GM23248 (cell line): ENCODE results near the gene CRTAC1. TPM values are rescaled to one million over a fixed set of nuclear protein-coding genes. Genes with fewer than 3 reads are reported as not detected.
A peak's percentile ranks its signal among the peaks of the same experiment; 100 is the strongest.

ENCODE experiments used
- DNase-seq: peaks from one replicate; pipeline ENCODE4 v3.0.0-alpha.2; 2015
- H2AFZ ChIP-seq: fragments of 200-600 bp; sonication (generic); 2 replicates; pipeline ENCODE4 v1.6.1; 2016; ENCODE audit warnings: antibody characterized with exemption
- H3F3A ChIP-seq: fragments of 200-600 bp; sonication (generic); 2 replicates; pipeline ENCODE4 v1.6.1; 2016; ENCODE audit warnings: mild to moderate bottlenecking, antibody characterized with exemption, mixed run types; ENCODE audit not compliant: insufficient read depth
- H3K27ac ChIP-seq: fragments of 200-600 bp; sonication (generic); 2 replicates; pipeline ENCODE4 v1.5.1; 2016; ENCODE audit warnings: mild to moderate bottlenecking
- H3K27me3 ChIP-seq: fragments of 200-600 bp; sonication (generic); replicated peaks from 2 replicates; pipeline ENCODE4 v1.6.1; 2016; ENCODE audit warnings: mild to moderate bottlenecking; ENCODE audit not compliant: insufficient read depth
- H3K36me3 ChIP-seq: fragments of 200-600 bp; sonication (generic); 2 replicates; pipeline ENCODE4 v1.6.1; 2016; ENCODE audit warnings: low read depth, mild to moderate bottlenecking
- H3K4me1 ChIP-seq: fragments of 200-600 bp; sonication (generic); 2 replicates; pipeline ENCODE4 v1.6.1; 2016; ENCODE audit warnings: mild to moderate bottlenecking; ENCODE audit not compliant: insufficient read depth
- H3K4me2 ChIP-seq: fragments of 200-600 bp; sonication (generic); one replicate; pipeline ENCODE4 v1.6.1; 2016; ENCODE audit warnings: mild to moderate bottlenecking; ENCODE audit not compliant: unreplicated experiment
- H3K4me3 ChIP-seq: fragments of 200-600 bp; sonication (generic); 2 replicates; pipeline ENCODE4 v1.5.1; 2016; ENCODE audit warnings: mild to moderate bottlenecking
- H3K79me2 ChIP-seq: fragments of 200-600 bp; sonication (generic); 2 replicates; pipeline ENCODE4 v1.6.1; 2016; ENCODE audit warnings: mild to moderate bottlenecking; ENCODE audit not compliant: insufficient read depth
- H3K9ac ChIP-seq: fragments of 200-600 bp; sonication (generic); 2 replicates; pipeline ENCODE4 v1.6.1; 2016; ENCODE audit warnings: mild to moderate bottlenecking
- H3K9me2 ChIP-seq: fragments of 200-600 bp; sonication (generic); 2 replicates; pipeline ENCODE4 v1.6.1; 2016; ENCODE audit warnings: mixed run types, mild to moderate bottlenecking, moderate library complexity; ENCODE audit not compliant: insufficient read depth
- H3K9me3 ChIP-seq: fragments of 200-600 bp; sonication (generic); one replicate; pipeline ENCODE4 v1.6.1; 2017; ENCODE audit warnings: low read depth
- H4K20me1 ChIP-seq: fragments of 200-600 bp; sonication (generic); 2 replicates; pipeline ENCODE4 v1.6.0; 2016; ENCODE audit not compliant: insufficient read depth
- EZH2 ChIP-seq: fragments of 200-600 bp; sonication (generic); IDR thresholded peaks from 2 replicates; pipeline ENCODE4 v1.6.1; 2018; ENCODE audit warnings: antibody characterized with exemption, mild to moderate bottlenecking; ENCODE audit not compliant: insufficient read depth, poor library complexity, severe bottlenecking
- EZH2phosphoT487 ChIP-seq: fragments of 200-600 bp; sonication (generic); IDR thresholded peaks from 2 replicates; pipeline ENCODE4 v1.6.1; 2018; ENCODE audit warnings: antibody characterized with exemption, moderate library complexity, mild to moderate bottlenecking, low read depth; ENCODE audit not compliant: insufficient read depth
- WGBS, 2 experiments: methylation state at CpG; one replicate each; pipeline ENCODE4 v1.1.6; 2015 to 2017; ENCODE audit warnings: low lambda C conversion rate in 2 of 2, low coverage in 1 of 2; ENCODE audit errors: missing lambda C conversion rate in 2 of 2; 5-methylcytosine and 5-hydroxymethylcytosine counted together
- in situ Hi-C: fragments of 300-500 bp; cut with MboI; formaldehyde crosslinking; loops from 2 replicates; pipeline ENCODE4 v1.15.0; 2020
- polyA plus RNA-seq: library from polyadenylated mRNA; unstranded; fragments of >200 nt; fragmentation: Nextera tagmentation; extraction: Ambion mirVana; gene quantifications from 2 replicates; pipeline ENCODE4 v1.2.1, GENCODE V29; 2016
- total RNA-seq: library from RNA; depleted of rRNA; stranded (reverse); fragments of >200 nt; shearing (Covaris generic); gene quantifications from 2 replicates; pipeline ENCODE4 v1.2.3, GENCODE V29; 2014

Gene CRTAC1
- total and polyA plus RNA-seq, 2 experiments from 2014 or later: not detected

DNA sequence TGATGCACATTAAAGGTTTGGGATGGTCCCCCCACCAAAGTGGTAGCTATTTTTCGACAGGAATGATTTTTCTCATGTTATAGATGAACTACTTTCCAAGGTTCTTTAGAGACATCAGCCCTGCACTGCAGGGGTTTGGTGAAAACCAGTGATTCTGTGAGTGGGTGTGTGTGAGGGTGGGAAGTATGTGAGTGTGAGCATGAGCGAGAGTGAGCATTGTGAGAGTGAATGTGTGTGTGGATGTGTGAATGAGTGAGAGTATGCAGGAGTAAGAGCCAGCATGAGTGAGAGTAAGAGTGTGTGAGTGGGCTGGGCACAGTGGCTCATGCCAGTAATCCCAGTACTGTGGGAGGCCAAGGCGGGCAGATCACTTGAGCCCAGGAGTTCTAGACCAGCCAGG lies 105.7 kb downstream of the CRTAC1 start:
- H3K27me3 ChIP-seq: peaks cover 28% of the 10 kb centered on the region
- in situ Hi-C loops: no loop called here

DNA sequence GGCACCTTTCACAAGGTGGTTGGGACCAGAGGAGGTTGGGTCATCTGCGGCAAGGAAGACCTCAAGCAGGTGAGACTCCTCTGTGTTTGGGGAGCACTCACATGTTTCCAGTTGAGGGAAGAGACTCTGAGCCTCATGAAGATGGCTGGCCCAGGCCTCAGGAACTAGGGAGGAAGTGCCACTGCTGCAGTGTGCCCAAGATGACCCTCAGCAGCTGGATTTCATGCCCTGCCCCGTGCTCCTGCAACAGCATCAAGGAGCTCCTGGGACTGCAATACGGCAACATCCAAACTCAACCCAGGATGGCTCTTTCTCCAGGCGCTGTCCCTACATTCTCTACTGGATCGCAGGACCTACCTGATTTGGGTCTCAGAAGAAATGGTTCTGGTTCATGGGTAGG lies 106.9 kb downstream of the CRTAC1 start:
- H3K27ac ChIP-seq: no peak overlapping the region
- no peak overlapping the region for H2AFZ ChIP-seq
- H3K27me3 ChIP-seq: peaks cover 26% of the 10 kb centered on the region
- no peaks in the 10 kb centered on the region for H3K9me2 ChIP-seq
- no peaks in the 10 kb centered on the region for H3K36me3 ChIP-seq
- no peak overlapping the region for H3K4me2 ChIP-seq
- DNase-seq: no peak
- no peaks in the 10 kb centered on the region for H3F3A ChIP-seq
- in situ Hi-C loops: no loop called here
- H3K79me2 ChIP-seq: no peaks in the 10 kb centered on the region
- H3K9ac ChIP-seq: no peak overlapping the region
- no peak overlapping the region for H3K4me3 ChIP-seq
- H4K20me1 ChIP-seq: no peaks in the 10 kb centered on the region
- TF ChIP-seq EZH2: no peak
- TF ChIP-seq EZH2phosphoT487: no peak
- no peaks in the 10 kb centered on the region for H3K4me1 ChIP-seq
- no peaks in the 10 kb centered on the region for H3K9me3 ChIP-seq
- 64 to 66% methylated on average over 5 of the region's 5 CpGs for WGBS, 2 experiments

More for the DNA sequence above, 105.7 kb downstream of the CRTAC1 start:
- no peak overlapping the region for H3K4me3 ChIP-seq
- no peaks in the 10 kb centered on the region for H3K79me2 ChIP-seq
- TF ChIP-seq EZH2phosphoT487 (no peak), EZH2 (no peak)
- H3K9me3 ChIP-seq: no peaks in the 10 kb centered on the region
- no peak overlapping the region for H3K4me2 ChIP-seq
- WGBS, 2 experiments: 35 to 49% methylated on average over 3 of the region's 3 CpGs
- H3F3A ChIP-seq: no peaks in the 10 kb centered on the region
- H3K9me2 ChIP-seq: no peaks in the 10 kb centered on the region
- no peak overlapping the region for H2AFZ ChIP-seq
- H3K36me3 ChIP-seq: no peaks in the 10 kb centered on the region
- no peaks in the 10 kb centered on the region for H4K20me1 ChIP-seq
- H3K4me1 ChIP-seq: no peaks in the 10 kb centered on the region
- DNase-seq: no peak
- H3K9ac ChIP-seq: no peak overlapping the region
- H3K27ac ChIP-seq: no peak overlapping the region

DNA sequence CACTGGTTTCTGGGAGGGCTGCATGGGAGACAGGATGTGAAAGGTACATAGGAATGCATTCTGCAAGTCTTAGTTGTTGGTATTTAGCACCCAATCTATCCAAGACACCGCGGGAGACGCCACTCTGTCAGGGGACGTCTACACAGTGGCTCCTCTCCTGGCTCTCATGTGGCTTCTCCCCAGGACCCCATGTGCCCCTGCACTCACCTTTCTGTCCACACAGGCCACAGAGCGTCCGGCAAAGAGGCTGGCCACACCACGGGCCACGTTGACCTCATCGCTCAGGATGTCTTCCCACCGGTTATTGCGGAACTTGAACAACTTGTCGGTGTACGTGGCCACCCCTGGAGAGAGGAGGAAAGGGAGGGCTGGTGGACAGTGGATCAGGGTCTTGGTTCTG lies 107.4 kb downstream of the CRTAC1 start:
- H3K9me2 ChIP-seq: no peaks in the 10 kb centered on the region
- no peak overlapping the region for H3K4me3 ChIP-seq
- no peaks in the 10 kb centered on the region for H4K20me1 ChIP-seq
- in situ Hi-C loops: no loop called here
- TF ChIP-seq EZH2 (no peak), EZH2phosphoT487 (no peak)
- H3K27me3 ChIP-seq: peaks cover 29% of the 10 kb centered on the region
- H3K9ac ChIP-seq: no peak overlapping the region
- H3K9me3 ChIP-seq: no peaks in the 10 kb centered on the region
- no peaks in the 10 kb centered on the region for H3K36me3 ChIP-seq
- no peak for DNase-seq
- no peak overlapping the region for H2AFZ ChIP-seq
- H3K4me2 ChIP-seq: no peak overlapping the region
- H3K4me1 ChIP-seq: no peaks in the 10 kb centered on the region
- 85 to 90% methylated on average over 13 of the region's 13 CpGs for WGBS, 2 experiments
- no peaks in the 10 kb centered on the region for H3F3A ChIP-seq
- no peaks in the 10 kb centered on the region for H3K79me2 ChIP-seq
- no peak overlapping the region for H3K27ac ChIP-seq

DNA sequence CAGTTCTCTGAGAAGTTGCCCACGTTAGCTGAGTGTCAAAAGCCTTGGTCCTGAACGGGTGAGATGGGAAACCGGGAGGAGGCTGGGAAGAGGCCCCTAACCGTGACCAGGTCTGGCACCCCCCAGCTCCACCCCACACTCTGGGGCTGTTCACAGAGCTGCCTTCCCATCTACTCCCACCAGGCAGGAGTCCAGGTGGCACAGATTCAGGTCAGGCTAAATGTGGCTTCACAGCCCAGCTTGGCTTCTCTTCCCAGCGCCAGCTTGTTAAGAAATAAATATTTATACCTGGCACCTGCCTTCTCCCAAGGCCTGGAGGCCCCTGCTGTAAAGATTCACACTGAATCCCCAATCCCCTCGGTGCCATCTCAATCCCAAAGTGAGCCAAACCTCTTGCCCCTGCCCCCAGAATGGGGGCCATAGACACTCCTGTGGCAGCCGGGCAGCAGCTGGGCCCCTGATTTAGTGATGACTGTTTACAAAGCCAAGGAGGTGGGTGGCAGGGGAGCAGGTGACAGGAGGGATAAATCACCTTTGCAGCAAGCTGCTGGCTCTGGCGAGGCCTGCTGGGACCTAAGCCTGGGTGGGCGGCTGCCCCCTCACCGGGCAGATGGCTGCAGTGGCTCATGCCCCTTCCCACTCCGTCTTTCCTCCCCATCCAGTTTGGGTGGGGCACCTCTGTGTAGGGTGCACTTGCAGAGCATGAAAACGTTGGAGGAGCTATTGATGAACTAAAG lies 108.2 kb downstream of the CRTAC1 start:
- Histone ChIP-seq H3F3A (no peaks in the 10 kb centered on the region), H3K9ac (no peak overlapping the region), H3K27me3 (peaks cover 32% of the 10 kb centered on the region), H2AFZ (no peak overlapping the region), H3K4me1 (no peaks in the 10 kb centered on the region), H3K27ac (no peak overlapping the region), H4K20me1 (no peaks in the 10 kb centered on the region), H3K79me2 (no peaks in the 10 kb centered on the region), H3K9me3 (no peaks in the 10 kb centered on the region), H3K36me3 (no peaks in the 10 kb centered on the region), H3K4me3 (no peak overlapping the region), H3K9me2 (no peaks in the 10 kb centered on the region), H3K4me2 (no peak overlapping the region)
- TF ChIP-seq EZH2 (no peak), EZH2phosphoT487 (no peak)
- no peak for DNase-seq
- 34 to 39% methylated on average over 11 to 12 of the region's 12 CpGs for WGBS, 2 experiments
- in situ Hi-C loops: no loop called here

DNA sequence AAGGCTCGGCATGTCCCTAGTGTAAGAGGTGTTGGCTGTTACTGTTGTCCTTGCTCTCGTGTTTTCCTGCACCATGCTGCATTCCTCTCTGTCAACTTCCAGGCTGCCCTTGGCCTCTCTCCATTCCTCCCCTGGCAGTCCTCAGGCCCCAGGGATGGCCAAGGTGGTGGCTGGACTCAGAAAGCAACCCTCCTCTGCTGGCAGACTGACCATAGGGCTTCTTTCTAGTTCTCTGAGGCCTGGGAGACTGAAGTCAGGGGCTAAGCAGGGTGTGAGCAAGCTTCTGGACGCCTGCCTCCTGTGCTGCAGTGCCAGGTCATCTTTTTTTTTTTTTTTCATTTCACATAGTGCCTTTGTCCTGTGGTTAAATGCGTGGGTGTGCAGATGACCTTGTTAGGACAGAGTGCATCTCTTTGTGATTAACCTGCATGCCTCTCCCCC lies 108.8 kb downstream of the CRTAC1 start:
- in situ Hi-C loops: no loop called here
- TF ChIP-seq EZH2 (no peak), EZH2phosphoT487 (no peak)

More for the DNA sequence above, 108.8 kb downstream of the CRTAC1 start:
- WGBS, 2 experiments: 5 to 19% methylated on average over 4 of the region's 4 CpGs
- H3K4me1 ChIP-seq: no peaks in the 10 kb centered on the region
- no peaks in the 10 kb centered on the region for H4K20me1 ChIP-seq
- no peaks in the 10 kb centered on the region for H3K36me3 ChIP-seq
- H3K9me2 ChIP-seq: no peaks in the 10 kb centered on the region
- no peak overlapping the region for H3K27ac ChIP-seq
- no peaks in the 10 kb centered on the region for H3K79me2 ChIP-seq
- no peak overlapping the region for H3K9ac ChIP-seq
- peak; percentile 44 for DNase-seq
- H3K4me3 ChIP-seq: no peak overlapping the region
- H2AFZ ChIP-seq: no peak overlapping the region
- no peak overlapping the region for H3K4me2 ChIP-seq
- H3K9me3 ChIP-seq: no peaks in the 10 kb centered on the region
- H3F3A ChIP-seq: no peaks in the 10 kb centered on the region
- H3K27me3 ChIP-seq: peaks cover 33% of the 10 kb centered on the region
